Testis (tissue), 2 donors: Measurements from ENCODE around the gene ANKRD34C.

ENCODE experiments used
- POLR2A ChIP-seq: fragments of 450-650 bp; IDR thresholded peaks from one replicate; pipeline ENCODE4 v1.6.1; 2017; ENCODE audit warnings: antibody characterized with exemption, mild to moderate bottlenecking, moderate library complexity
- TF ChIP-seq, protein P1 (sequence below), 3 experiments: fragments of 450-650 bp in 2 of 3; fragments of 200-600 bp in 1 of 3; sonication (generic) in 1 of 3; IDR thresholded peaks; one replicate each; pipeline ENCODE4 v1.5.1; 2016 to 2019; ENCODE audit warnings: antibody characterized with exemption in 3 of 3, mild to moderate bottlenecking in 2 of 3, moderate library complexity in 1 of 3

DNA sequence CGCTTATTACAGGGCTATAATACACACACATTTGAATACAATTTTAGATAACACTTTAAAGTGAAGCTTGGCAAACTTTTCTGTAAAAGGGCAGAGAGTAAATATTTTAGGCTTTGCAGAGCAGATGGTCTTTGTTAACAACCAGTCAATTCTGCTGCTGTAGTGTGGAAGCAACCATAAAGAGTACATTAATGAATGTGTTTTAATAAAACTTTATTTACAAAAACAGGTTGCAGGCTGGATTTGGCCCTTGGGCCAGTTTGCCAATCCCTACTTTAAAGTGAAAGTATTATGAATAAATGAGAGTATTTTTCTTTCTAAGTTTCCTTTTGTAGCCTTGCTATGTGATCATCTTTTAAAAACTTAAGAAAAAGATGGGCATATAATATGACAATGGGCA lies 20.7 kb upstream of the ANKRD34C start:
- no peak for TF ChIP-seq POLR2A
- TF ChIP-seq, protein P1, sequence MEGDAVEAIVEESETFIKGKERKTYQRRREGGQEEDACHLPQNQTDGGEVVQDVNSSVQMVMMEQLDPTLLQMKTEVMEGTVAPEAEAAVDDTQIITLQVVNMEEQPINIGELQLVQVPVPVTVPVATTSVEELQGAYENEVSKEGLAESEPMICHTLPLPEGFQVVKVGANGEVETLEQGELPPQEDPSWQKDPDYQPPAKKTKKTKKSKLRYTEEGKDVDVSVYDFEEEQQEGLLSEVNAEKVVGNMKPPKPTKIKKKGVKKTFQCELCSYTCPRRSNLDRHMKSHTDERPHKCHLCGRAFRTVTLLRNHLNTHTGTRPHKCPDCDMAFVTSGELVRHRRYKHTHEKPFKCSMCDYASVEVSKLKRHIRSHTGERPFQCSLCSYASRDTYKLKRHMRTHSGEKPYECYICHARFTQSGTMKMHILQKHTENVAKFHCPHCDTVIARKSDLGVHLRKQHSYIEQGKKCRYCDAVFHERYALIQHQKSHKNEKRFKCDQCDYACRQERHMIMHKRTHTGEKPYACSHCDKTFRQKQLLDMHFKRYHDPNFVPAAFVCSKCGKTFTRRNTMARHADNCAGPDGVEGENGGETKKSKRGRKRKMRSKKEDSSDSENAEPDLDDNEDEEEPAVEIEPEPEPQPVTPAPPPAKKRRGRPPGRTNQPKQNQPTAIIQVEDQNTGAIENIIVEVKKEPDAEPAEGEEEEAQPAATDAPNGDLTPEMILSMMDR (IDR thresholded peaks at IDR 0.05): no peak
